RKO (cell line): Measurements from ENCODE around the gene GPRC5C.
"Not testable (repeated sequence)": the region's sequence is repeated elsewhere in the genome, so short reads cannot be mapped to it uniquely, and the experiment has no call there.

Source experiments
- DNase-seq: peaks from one replicate; pipeline ENCODE4 v3.0.0-alpha.2; 2016; ENCODE audit warnings: low spot score

The GPRC5C gene

DNA sequence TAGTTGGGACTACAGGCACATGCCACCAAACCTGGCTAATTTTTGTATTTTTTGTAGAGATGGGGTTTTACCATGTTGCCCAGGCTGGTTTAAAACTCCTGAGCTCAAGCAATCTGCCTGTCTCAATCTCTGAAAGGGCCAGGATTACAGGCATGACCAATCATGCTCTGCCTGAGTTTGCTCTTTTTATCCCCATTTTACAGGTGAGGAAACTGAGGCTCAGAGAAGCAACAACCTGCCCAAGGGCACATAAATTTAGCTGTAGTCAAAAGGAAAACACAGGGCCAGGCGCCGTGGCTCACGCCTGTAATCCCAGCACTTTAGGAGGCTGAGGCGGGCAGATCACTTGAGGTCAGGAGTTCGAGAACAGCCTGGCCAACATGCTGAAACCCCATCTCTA, 26.6 kb upstream of the GPRC5C start:
- DNase-seq: not testable (repeated sequence)

DNA sequence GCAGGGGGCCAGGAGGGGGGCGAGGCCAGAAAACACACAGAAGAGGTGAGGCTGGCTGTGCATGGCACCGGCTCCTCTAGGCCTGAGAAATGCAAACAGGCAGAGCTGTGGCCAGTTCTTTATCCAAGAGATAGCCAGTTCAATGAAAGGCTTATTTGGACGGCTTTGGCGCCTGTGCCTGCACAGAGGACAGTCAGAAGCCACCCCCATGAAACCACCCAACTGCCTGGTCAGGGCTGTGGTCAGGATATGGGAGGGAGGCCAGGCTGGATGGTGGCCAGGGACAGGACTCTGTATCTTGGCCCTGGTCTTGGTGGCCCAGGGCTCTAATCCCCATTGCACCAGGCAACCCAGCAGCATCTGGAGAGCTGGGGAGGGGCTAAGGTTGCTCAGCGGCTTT, 24.5 kb upstream of the GPRC5C start:
- DNase-seq: no peak

DNA sequence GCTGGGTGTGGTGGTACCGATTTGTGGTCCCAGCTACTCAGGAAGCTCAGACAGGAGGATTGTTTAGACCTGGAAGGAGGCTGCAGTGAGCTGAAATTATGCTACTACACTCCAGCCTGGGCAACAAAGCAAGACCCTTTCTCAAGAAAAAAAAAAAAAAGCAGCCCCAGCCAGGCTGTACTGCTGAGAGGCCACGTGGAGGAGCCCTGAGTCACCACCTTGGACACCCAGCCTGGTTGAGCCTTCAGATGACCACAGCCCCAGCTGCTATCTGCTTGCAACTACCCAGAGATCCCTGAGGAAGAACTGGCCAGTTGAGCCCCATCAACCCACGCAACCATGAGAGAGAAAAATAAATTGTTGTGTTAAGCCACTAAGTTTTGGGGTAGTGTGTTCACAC, 23.6 kb upstream of the GPRC5C start:
- peak; percentile 49 for DNase-seq

DNA sequence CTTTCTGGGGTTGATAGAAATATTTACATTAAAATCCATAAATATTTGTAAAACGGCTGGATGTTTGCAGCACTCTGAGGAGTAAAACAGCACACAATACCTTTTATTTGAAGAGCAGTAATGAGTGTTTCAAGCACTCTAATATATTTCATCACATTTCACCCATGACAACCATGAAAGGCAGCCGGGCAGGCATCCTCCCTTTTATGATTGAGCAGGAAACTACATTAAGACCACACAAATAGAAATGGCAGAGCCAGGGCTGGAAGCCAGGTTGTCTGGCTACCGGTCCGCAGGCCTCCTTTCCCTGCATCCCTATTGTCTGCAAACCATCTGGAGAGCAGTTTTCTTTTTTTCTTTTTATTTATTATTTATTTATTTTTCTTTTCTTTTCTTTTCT, 23.1 kb upstream of the GPRC5C start:
- DNase-seq: no peak

DNA sequence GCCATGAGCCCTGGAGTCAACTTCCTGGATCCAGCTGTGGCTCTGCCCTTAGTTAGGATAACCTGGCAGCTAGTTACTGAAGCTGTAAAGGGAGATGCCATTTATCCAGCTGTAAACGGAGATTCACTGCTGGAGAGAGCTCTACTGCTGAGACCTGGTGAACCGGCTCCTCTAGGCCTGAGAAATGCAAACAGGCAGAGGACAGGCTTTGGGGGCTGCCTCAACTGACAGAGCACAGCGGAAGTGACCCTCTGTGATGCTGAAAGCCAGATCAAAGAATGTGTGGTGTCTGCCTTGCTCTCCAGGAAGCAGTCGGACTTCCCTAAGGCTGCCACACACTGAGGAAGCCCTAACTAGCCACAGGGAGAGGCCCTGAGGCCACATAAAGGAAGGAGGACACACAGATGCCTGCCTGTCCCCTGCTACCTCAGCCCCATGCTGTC, 21.9 kb upstream of the GPRC5C start:
- no peak for DNase-seq

DNA sequence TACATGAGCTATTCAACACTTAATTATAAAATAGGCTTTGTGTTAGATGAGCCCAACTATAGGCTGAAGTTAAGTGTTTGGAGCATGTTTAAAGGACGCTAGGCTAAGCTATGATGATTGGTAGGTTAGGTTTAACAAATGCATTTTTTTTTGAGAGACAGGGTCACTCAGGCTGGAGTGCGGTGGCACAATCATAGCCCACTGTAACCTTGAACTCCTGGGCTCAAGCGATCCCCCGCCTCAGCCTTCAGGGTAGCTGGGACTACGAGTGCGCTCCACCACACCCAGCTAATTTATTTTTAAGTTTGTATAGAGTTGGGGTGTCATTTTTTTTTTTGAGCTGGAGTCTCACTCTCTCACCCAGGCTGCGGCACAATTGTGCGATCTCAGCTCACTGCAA, 19.3 kb upstream of the GPRC5C start:
- no peak for DNase-seq

DNA sequence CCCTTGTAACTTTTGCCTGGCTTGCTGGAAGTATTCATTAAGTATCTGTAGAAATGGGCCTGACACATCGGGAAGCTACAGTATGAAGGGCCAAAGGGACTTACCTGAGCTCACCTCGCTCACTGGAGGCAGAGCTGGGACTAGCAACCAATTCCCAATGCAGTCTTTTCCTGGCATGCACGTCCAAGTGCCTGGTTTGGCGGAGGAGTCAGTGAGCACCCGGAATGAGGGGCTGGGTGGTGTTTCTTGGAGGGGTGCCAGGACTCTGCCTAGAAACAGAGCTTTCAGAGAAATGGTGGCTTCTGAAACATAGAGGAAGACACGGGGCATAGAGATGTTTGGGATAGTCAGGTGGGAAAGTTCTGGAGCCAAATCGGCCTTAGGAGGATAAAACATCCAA, 18.4 kb upstream of the GPRC5C start:
- no peak for DNase-seq

DNA sequence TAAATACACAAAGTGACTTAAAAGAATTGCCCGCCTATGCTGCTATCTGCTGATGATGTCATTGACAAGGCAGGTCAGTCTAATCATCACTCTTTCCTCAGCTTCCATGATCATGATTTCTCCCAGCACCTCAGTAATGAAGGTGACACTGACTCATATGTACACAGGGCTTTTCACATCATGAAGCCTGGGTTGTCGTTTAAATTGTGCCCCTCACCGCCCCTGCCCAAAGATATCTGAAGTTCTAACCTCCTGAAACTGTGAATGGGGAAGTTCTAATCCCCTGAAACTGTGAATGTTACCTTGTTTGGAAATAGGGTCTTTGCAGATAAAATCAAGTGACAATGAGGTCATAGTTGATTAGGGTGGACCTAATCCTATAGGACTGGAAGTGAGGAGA, 17.4 kb upstream of the GPRC5C start:
- DNase-seq: no peak

DNA sequence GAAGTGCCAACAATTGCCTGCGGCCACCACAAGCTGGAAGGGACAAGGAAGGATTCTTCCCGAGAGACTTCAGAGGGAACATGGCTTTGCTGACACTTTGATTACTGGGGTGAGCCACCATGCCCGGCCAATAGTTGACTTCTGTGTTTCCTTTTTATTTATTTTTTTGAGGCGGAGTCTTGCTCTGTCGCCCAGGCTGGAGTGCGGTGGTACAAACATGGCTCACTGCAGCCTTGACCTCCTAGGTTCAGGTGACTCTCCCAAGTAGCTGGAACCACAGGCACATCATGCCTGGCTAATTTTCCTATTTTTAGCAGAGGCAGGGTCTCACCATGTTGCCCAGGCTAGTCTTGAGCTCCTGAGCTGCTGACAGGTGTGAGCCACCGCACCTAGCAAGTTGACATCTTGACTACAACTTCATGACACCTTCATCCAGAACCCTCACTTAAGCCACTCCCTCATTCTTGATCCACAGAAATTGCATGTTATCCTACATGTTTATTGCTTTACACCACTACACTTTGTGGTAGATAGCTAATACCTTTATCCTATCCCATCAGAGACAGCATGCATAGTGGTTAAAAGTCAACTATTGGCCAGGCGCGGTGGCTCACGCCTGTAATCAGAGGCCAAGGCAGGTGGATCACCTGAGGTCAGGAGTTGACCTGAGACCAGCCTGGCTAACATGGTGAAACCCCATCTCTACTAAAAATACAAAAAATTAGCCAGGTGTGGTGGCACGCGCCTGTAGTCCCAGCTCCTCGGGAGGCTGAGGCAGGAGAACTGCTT, 16.1 kb upstream of the GPRC5C start:
- DNase-seq: no peak

DNA sequence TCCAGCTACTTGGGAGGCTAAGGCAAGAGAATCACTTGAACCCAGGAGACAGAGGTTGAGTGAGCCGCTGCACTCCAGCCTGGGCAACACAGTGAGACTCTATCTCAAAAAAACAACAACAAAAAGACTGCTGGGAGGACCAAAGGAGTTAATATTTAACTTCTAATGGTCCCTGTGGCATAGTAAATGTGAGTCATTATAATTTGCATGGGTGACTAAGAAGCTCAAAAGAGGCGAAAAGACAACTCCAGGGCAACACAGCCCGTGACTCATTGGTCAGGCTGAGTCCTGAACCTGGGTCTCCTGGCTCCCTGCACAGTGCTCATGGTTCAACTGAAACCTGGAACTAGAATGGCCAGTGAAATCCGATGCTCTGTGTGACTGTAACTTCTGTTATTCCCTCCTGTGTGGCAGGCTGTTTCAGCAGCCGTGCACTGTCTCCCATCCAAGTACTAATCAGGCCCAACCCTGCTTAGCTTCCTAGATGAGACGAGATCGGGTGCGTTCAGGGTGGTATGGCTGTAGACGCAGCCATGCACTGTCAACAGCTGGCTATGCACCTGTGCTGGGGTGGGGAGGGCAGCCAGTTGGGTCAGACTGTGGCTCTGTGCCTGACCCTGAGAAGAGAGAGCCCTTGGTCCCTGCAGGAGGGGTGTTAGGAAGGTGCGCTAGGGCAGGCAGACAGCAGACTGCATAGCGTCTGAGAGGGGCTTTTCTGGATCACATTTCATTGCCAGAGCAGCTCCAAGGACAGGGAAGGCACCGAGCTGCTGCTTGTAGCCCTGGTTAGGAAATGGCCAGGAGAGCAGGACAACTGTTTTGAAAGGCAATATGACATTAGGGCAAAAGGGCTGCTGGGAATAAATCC, 14.5 kb upstream of the GPRC5C start:
- peak; percentile 85 for DNase-seq

DNA sequence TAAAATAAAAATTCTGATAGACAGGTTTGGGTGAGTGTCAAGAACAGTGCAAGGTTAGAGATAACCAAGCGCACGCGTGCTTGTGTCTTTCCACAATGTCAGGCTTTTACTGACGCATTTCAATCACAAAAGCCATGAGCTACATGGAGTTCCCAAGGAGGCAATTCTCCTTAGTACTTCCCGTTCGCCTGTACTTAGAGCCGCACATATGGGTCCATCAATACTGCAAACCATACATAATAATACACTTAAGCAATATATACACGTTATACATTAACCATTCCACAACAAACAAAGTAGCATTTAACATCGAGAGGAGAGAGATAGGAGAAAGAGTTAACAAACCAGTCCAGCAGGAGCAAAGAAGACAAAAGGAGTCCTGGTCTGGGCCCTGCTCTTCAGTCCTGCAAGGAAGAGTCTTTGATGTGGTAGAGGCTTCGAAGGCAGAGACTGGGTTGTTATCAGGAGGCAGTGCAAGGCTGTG, 11.9 kb upstream of the GPRC5C start:
- DNase-seq: no peak

DNA sequence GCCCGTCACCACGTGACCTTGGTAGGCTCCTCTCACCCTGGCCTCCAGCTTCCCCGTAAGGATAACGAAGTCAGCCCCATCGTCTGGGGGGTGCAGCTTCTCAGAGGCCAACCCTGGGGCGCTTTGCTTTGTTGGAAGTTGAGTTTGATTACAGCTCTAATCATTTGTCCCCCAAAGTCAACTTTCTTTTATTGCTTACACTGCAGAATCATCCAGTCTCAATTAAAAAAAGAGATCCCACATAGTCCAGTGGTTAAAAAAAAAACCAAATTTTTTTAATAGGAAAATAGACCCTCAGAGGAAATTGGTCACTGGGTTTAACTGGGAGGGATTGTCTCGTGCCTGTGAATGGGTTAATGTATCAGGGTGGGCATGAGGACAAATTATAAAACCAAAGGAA, 7.8 kb upstream of the GPRC5C start:
- no peak for DNase-seq

DNA sequence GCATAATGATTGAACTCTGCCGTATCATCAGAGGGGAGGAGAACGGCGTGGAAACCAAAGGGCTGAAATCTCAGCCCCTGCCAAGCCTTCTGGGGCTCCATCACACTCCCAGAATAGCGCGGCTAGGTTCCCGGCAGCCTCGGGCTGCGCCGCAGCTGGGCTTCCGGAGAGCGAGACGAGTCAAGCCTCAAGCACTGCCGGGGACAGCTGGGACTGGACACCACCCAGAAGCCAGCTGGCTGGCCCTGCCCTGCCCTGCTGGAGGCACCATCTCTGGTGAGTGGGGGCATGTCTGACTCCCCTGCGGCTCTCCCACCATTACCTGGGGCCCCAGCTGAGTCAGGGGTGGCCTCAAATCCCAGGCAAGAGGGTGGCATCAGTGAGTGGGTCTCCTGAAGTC, 7.2 kb upstream of the GPRC5C start:
- DNase-seq: no peak

DNA sequence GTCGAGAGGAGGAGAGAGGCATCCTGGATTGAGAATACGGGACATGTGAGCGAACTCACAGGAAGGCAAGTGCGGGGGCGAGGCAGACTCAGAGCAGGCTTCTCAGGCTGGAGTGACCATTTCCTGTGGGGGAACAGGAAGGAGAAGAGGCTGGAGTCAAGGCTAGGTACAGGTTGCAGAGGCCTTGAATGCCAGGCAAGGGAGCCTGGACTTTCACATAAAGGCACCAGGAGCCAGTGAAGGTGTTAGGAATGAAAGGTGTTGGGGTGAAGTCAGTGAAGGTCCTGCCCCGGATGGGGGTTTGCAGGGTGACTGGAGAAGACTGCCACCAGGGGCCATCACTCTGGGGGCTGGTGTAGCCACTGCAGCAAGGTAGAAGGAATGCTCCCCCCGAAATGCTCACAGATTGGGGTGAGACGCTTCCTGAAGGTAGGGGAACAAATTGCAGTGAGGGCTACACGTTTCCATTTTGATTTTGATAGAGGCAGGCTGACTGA, 5.3 kb upstream of the GPRC5C start:
- no peak for DNase-seq

DNA sequence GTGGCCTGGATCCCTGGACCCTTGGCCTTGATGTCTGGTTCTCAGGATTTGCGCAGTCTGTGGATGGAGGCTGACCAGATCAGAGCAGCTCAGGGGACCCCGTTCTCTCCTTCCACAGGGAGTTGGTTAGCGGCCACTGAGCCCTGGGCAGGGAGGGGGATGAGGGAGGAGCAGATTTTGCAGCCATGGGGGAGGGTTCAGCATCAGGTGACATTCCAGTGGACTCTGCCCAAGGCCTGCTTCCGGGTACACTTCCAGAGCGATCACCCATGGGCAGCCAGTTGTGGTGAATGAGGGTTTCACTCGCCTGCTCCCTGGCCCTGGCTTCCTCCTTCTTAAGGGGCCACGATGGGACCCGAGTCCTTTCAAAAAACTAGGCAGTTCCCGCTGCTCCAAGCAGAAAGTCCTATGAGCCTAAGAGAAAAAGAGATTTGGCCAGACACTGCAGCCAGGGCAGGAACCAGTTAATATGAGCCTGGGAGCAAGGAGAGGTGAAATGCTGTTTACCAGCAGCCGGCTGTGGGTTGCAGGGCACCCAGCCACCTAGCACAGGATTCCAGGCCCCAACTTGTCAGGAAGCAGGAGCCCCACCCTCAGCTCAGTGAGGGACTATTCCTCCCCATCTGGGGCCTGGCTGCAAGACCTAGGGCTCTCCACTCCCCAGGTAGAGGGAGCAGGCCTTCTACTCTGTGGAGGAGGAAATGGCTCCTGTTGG, 4.7 kb upstream of the GPRC5C start:
- DNase-seq: no peak

DNA sequence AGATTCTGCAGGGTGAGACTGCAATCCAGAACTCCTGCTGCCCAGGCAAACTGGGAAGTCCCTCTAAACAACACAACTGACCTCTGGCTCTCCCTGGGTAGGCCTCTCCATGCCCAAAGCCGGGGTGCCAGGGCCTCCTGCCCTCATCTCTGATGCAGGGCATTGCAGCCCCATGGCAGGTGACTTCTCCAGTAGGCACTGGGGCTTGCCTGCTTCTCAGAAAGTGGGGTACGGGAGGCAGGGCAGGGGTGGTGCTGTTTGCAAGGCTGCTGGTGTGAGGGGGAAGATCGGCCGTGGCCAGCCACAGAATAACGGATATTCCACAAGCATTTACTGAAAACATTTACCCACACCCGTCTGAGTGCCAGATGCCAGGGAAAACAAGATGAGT, 4.1 kb upstream of the GPRC5C start:
- DNase-seq: no peak

DNA sequence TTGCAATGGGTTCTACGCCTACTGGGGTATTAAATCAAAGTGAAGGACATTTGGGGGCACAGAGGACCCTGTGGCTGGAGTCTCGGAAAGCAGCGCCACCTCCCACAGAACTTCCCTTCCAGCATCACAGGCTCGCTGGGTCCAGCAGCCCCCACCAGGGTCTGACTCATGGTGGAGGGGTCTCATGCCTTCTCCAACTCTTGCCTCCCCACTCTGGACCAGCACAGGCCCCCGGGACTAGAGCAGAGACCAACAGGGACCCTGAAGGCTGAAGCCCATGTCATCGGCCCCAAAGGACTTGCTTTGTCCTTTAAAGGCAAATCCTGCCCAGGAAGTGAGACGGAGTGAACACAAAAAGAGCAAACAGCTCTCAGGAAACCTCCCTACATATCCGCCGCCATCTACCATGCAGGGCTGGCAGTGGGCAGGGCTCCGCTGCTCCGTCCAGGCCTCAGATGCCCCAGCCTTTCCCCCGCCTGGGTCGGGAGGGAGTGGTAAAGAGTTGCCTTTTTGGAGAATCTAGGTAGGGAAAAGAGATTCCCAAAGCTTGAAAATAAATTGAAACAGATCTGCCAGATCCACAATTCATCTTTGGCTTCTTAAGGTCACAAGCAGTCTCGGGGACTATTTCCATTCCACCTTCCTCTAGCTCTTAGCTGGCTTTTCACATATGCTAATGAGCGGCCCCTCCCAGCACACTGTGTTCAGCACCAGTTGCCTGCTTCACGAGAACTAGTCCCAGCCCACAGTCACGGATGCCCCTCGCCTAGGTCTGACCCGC, 2.1 kb upstream of the GPRC5C start:
- no peak for DNase-seq

DNA sequence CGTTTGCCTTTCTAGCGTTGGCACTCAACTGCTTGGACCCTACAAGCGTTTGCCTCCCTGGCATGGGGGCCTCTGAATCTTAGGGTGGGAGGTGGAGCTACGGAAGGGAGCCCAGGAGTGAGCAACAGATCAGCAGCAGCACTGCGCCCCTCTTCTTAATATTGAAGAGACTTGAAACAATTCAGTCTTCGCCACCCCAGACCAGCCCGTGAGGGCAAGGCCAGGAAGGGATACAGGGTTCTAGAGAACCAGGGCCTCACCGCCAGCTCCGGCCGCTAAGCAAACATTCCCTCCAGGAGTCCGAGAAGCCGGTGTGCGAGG, 1.5 kb upstream of the GPRC5C start:
- DNase-seq: no peak

DNA sequence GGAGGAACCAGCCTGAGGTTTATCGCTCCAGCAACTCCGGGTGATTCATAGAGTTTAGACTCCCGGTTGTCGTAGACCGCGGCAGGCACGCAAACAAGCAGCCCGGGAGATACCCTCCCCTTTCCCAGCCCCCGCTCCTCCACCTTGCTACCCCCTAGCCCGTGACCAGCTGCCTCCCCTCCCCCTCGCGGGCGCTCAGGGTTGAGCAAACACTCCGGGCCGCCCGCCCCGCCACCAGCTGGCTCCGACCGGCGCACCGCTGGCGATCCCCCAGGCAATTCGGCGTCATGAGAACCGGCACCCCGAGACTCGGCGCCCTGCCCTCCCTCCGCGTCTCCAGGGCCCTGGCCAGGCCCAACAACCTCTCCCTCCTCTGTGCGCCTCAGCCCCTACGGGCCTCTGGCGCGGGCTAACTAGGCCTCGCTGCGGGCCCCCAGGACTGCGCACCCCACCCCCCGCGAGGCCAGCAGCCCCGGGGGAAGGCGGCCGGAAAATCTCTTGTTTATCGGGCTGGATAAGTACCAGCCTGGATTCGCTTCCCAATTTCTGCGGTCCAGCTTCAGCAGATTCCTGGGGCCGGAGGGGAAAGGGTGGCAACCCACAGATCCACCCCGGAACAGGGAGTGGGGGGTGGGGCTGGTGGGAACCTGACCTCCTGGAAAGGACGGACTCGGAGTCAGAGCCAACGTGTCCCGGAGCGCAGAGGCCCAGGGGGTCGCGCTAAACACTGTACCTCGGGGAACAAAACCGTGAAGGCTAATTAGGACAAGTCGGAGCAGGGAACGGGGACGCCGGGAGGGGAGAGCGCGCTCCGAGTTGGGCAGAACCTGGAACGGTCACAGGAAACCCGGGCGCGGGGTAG, 951 bp upstream of the GPRC5C start:
- DNase-seq: peak; percentile 40

DNA sequence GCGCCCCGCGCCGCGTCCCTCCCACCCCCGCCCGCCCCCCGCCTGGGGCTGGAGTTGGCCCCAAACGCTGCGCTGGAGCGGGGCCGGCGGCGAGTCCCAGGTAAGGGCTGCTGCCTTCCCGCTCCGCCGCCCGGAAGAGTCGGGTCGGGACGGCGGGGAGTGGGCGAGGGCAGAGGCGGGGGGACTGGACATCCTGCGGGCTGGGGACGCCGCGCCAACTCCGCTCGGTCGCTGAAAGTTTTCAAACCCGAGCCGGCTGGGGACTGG, 469 bp downstream of the GPRC5C start:
- DNase-seq: no peak

DNA sequence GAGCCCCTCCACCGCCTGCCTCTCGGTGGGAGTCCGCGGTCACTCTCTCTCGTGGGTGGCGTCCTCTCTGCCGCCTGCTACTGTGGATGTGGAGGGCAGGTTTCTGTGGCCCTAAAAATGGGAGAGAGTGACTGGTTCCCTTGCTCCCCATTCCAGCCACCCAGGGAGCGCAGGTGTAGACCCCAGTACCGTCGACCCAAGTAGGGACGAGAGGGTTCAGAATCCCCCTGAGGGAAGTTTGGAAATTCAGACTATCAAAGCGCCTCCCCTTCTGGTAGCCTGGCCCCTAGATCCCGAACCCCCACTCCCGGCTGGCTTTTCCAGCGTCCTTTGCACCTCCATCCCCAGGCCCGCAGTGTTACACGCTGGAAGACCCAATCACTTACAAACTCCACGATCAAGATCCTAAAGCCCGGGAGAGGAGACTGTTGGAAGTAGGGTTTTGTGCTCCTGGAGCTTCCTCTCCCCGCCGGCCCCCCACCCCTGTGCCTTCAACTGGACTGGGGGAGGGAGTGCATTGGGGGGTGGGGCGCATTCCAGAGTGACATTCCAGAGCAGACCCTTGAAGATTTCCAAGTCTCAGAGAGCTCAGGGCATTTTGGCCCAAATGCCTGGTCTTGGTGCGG, 991 bp downstream of the GPRC5C start:
- no peak for DNase-seq
